ENCODE results near the gene RSPH1. TPM values are rescaled to one million over a fixed set of nuclear protein-coding genes. Genes with fewer than 3 reads are reported as not detected.

RSPH1 gene
- total RNA-seq, 3 donors from 2014 or later, result 0.48 to 2.3 (median 0.88) TPM

- DNase-seq (ENCODE audit: low spot score in 2 of 2), result no peak
- Histone ChIP-seq H3K36me3 (no peaks in the 10 kb centered on the region), H3K9me3 (no peaks in the 10 kb centered on the region), H3K4me1 (no peaks in the 10 kb centered on the region), H3K27me3 (no peaks in the 10 kb centered on the region), H3K27ac (no peak overlapping the region), H3K4me3 (no peak overlapping the region)
- intact Hi-C loops (cut with DNase I; ENCODE audit: low total_unique reads), result no loop called here
- TF ChIP-seq CTCF (IDR thresholded peaks at IDR 0.05) (no peak), POLR2A (IDR thresholded peaks at IDR 0.05) (no peak), POLR2AphosphoS5 (IDR thresholded peaks at IDR 0.05) (no peak)
Observed at GRCh38 chr21:42508371-42508770, 12.3 kb upstream of the RSPH1 start.

GRCh38 chr21:42507418-42507817, 11.4 kb upstream of the RSPH1 start:
- intact Hi-C loops (cut with DNase I; ENCODE audit: low total_unique reads), result no loop called here
- no peak for TF ChIP-seq POLR2AphosphoS5 (IDR thresholded peaks at IDR 0.05)
- no peak for TF ChIP-seq CTCF (IDR thresholded peaks at IDR 0.05)
- TF ChIP-seq POLR2A (IDR thresholded peaks at IDR 0.05), result no peak
- H3K36me3 ChIP-seq, result no peaks in the 10 kb centered on the region

GRCh38 chr21:42505090-42505726, 9.2 kb upstream of the RSPH1 start:
- no peak for DNase-seq (ENCODE audit: low spot score in 2 of 2)
- no peak for TF ChIP-seq CTCF (IDR thresholded peaks at IDR 0.05)
- no peak for TF ChIP-seq POLR2A (IDR thresholded peaks at IDR 0.05)
- TF ChIP-seq POLR2AphosphoS5 (IDR thresholded peaks at IDR 0.05), result no peak
- Histone ChIP-seq H3K9me3 (no peaks in the 10 kb centered on the region), H3K27me3 (no peaks in the 10 kb centered on the region), H3K27ac (no peak overlapping the region), H3K4me1 (no peaks in the 10 kb centered on the region), H3K36me3 (no peaks in the 10 kb centered on the region), H3K4me3 (no peak overlapping the region)
- intact Hi-C loops (cut with DNase I; ENCODE audit: low total_unique reads), result no loop called here

More at GRCh38 chr21:42507418-42507817, 11.4 kb upstream of the RSPH1 start:
- Histone ChIP-seq H3K4me3 (no peak overlapping the region), H3K27me3 (no peaks in the 10 kb centered on the region), H3K4me1 (no peaks in the 10 kb centered on the region), H3K9me3 (no peaks in the 10 kb centered on the region), H3K27ac (no peak overlapping the region)
- DNase-seq (ENCODE audit: low spot score in 2 of 2), result no peak

GRCh38 chr21:42503711-42504110, 7.7 kb upstream of the RSPH1 start:
- H3K4me3 ChIP-seq, result no peak overlapping the region
- TF ChIP-seq CTCF (IDR thresholded peaks at IDR 0.05), result no peak
- TF ChIP-seq POLR2A (IDR thresholded peaks at IDR 0.05), result no peak
- no peak for TF ChIP-seq POLR2AphosphoS5 (IDR thresholded peaks at IDR 0.05)

GRCh38 chr21:42500736-42501135, 4.7 kb upstream of the RSPH1 start:
- no peaks in the 10 kb centered on the region for H3K27me3 ChIP-seq
- no peaks in the 10 kb centered on the region for H3K4me1 ChIP-seq
- DNase-seq (ENCODE audit: low spot score in 2 of 2), result no peak
- no peaks in the 10 kb centered on the region for H3K36me3 ChIP-seq
- intact Hi-C loops (cut with DNase I; ENCODE audit: low total_unique reads), result no loop called here
- no peak overlapping the region for H3K4me3 ChIP-seq
- TF ChIP-seq CTCF (IDR thresholded peaks at IDR 0.05) (no peak), POLR2AphosphoS5 (IDR thresholded peaks at IDR 0.05) (no peak), POLR2A (IDR thresholded peaks at IDR 0.05) (no peak)
- H3K27ac ChIP-seq, result no peak overlapping the region
- no peaks in the 10 kb centered on the region for H3K9me3 ChIP-seq

More at GRCh38 chr21:42503711-42504110, 7.7 kb upstream of the RSPH1 start:
- Histone ChIP-seq H3K4me1 (no peaks in the 10 kb centered on the region), H3K27ac (no peak overlapping the region), H3K36me3 (no peaks in the 10 kb centered on the region), H3K9me3 (no peaks in the 10 kb centered on the region), H3K27me3 (no peaks in the 10 kb centered on the region)
- intact Hi-C loops (cut with DNase I; ENCODE audit: low total_unique reads), result no loop called here
- no peak for DNase-seq (ENCODE audit: low spot score in 2 of 2)
